Osteocyte (in vitro differentiated cells): Measurements from ENCODE around the gene ZNF263. TPM values are rescaled to one million over a fixed set of nuclear protein-coding genes. Genes with fewer than 3 reads are reported as not detected.

Experiments used
- DNase-seq: peaks from one replicate; pipeline ENCODE4 v3.0.0; 2021; ENCODE audit warnings: mixed read lengths; ENCODE audit not compliant: unreplicated experiment; ENCODE audit errors: extremely low spot score
- H3K27ac Mint-ChIP-seq: one replicate; pipeline ENCODE4 v1.8.0; 2021; ENCODE audit warnings: mild to moderate bottlenecking, mixed read lengths; ENCODE audit not compliant: unreplicated experiment
- H3K27me3 Mint-ChIP-seq: one replicate; pipeline ENCODE4 v1.8.0; 2021; ENCODE audit warnings: mixed read lengths; ENCODE audit not compliant: unreplicated experiment
- H3K36me3 Mint-ChIP-seq: one replicate; pipeline ENCODE4 v1.8.0; 2021; ENCODE audit warnings: mixed read lengths; ENCODE audit not compliant: unreplicated experiment
- H3K4me1 Mint-ChIP-seq: one replicate; pipeline ENCODE4 v1.8.0; 2021; ENCODE audit warnings: mixed read lengths; ENCODE audit not compliant: unreplicated experiment
- H3K4me3 Mint-ChIP-seq: one replicate; pipeline ENCODE4 v1.8.0; 2021; ENCODE audit warnings: mild to moderate bottlenecking, moderate library complexity, mixed read lengths; ENCODE audit not compliant: unreplicated experiment
- H3K9me3 Mint-ChIP-seq: one replicate; pipeline ENCODE4 v1.8.0; 2021; ENCODE audit warnings: mixed read lengths; ENCODE audit not compliant: unreplicated experiment
- CTCF ChIP-seq: fragments of 200-600 bp; sonication (generic); IDR thresholded peaks from 2 replicates; pipeline ENCODE4 v1.5.0; 2021; ENCODE audit warnings: antibody characterized with exemption, mild to moderate bottlenecking, moderate library complexity
- total RNA-seq: library from RNA; stranded (reverse); gene quantifications from 2 replicates; pipeline ENCODE4 v1.2.1, GENCODE V29; 2021

Gene ZNF263
- total RNA-seq, 1 donor from 2014 or later = 33.2 TPM

- no peaks in the 10 kb centered on the region for H3K36me3 Mint-ChIP-seq
- no peak overlapping the region for H3K4me3 Mint-ChIP-seq
- H3K27ac Mint-ChIP-seq = no peak overlapping the region
- H3K9me3 Mint-ChIP-seq = no peaks in the 10 kb centered on the region
- no peak for TF ChIP-seq CTCF
- peaks cover 16% of the 10 kb centered on the region for H3K27me3 Mint-ChIP-seq
- no peaks in the 10 kb centered on the region for H3K4me1 Mint-ChIP-seq
- no peak for DNase-seq
These were observed 41.5 kb upstream of the ZNF263 start for GRCh38 chr16:3241761-3242160.

GRCh38 chr16:3242709-3243108 is 40.6 kb upstream of the ZNF263 start:
- no peaks in the 10 kb centered on the region for H3K9me3 Mint-ChIP-seq
- H3K4me1 Mint-ChIP-seq = no peaks in the 10 kb centered on the region
- TF ChIP-seq CTCF = no peak
- DNase-seq = no peak
- peaks cover 16% of the 10 kb centered on the region for H3K27me3 Mint-ChIP-seq
- no peak overlapping the region for H3K27ac Mint-ChIP-seq
- H3K36me3 Mint-ChIP-seq = no peaks in the 10 kb centered on the region
- no peak overlapping the region for H3K4me3 Mint-ChIP-seq

GRCh38 chr16:3243882-3244281 is 39.4 kb upstream of the ZNF263 start:
- no peak for DNase-seq
- Mint-ChIP-seq H3K27ac (no peak overlapping the region), H3K36me3 (no peaks in the 10 kb centered on the region), H3K4me3 (no peak overlapping the region), H3K4me1 (no peaks in the 10 kb centered on the region), H3K27me3 (peaks cover 18% of the 10 kb centered on the region), H3K9me3 (no peaks in the 10 kb centered on the region)
- TF ChIP-seq CTCF = no peak

GRCh38 chr16:3246002-3246401 is 37.3 kb upstream of the ZNF263 start:
- Mint-ChIP-seq H3K27ac (no peak overlapping the region), H3K4me3 (no peak overlapping the region), H3K9me3 (no peaks in the 10 kb centered on the region), H3K27me3 (peaks cover 12% of the 10 kb centered on the region), H3K36me3 (no peaks in the 10 kb centered on the region), H3K4me1 (no peaks in the 10 kb centered on the region)
- TF ChIP-seq CTCF = no peak
- DNase-seq = no peak

- H3K9me3 Mint-ChIP-seq = no peaks in the 10 kb centered on the region
- H3K4me3 Mint-ChIP-seq = no peak overlapping the region
- DNase-seq = no peak
- no peak for TF ChIP-seq CTCF
- no peaks in the 10 kb centered on the region for H3K36me3 Mint-ChIP-seq
- peaks cover 12% of the 10 kb centered on the region for H3K27me3 Mint-ChIP-seq
- H3K4me1 Mint-ChIP-seq = no peaks in the 10 kb centered on the region
- no peak overlapping the region for H3K27ac Mint-ChIP-seq
These were observed 36.4 kb upstream of the ZNF263 start for GRCh38 chr16:3246876-3247275.
